Measurements from ENCODE around the gene NUP210L.

The NUP210L gene

GRCh38 chr1:154154534-154155191 is at the start of gene NUP210L:
NUP210L (minus strand) TSS chr1:154155073.
- no peak for DNase-seq (ENCODE audit: low read depth)

- DNase-seq (ENCODE audit: low read depth): no peak
These were observed 44.6 kb upstream of the NUP210L start for GRCh38 chr1:154199563-154199879.

DNA sequence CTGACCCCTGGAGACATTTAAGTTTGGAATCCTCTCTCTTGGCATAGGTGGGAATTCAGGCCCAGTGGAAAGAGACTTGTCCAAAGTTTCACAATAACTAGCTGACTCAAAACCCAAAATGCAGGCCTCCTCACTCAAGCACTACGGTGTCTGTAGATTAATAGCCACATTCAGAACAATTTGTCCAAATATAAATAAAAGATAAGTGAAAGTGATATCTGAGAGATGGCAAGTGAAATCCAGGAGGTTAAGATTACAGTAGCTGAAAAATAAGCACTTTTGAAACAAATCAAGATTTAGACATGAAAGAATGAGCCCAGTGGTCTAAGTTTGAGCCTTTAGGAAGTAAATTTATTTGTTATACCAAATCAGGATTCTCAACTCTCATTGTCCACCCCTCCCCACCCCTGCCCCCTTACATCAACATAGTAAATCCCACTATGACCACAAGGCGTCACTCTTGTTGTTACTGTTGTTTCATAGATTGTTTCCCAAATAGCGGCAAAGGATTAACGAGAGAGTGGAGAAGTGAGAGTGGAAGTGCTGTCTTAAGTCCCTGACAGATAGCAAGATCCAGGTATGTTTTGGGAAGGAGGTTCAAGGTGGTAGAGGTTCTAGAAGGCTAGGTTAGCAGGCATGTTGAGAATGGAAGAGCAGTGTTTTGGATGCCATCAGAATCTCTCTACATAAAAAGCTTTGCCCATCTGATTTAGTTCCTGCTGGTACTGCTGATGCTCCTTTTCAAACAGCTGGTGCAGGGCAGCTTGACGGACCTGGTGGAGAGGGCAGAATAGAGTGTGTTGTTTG is 44.1 kb upstream of the NUP210L start:
- DNase-seq (ENCODE audit: low read depth): no peak

GRCh38 chr1:154193821-154194220 is 38.9 kb upstream of the NUP210L start:
- no peak for DNase-seq (ENCODE audit: low read depth)

GRCh38 chr1:154192476-154192875 is 37.6 kb upstream of the NUP210L start:
- DNase-seq (ENCODE audit: low read depth): no peak

GRCh38 chr1:154191990-154192461 is 37.2 kb upstream of the NUP210L start, which contains the start of gene TPM3:
TPM3 (minus strand) TSS chr1:154192100; CDS start chr1:154192018, 82 bp downstream.
- DNase-seq (ENCODE audit: low read depth): no peak

DNA sequence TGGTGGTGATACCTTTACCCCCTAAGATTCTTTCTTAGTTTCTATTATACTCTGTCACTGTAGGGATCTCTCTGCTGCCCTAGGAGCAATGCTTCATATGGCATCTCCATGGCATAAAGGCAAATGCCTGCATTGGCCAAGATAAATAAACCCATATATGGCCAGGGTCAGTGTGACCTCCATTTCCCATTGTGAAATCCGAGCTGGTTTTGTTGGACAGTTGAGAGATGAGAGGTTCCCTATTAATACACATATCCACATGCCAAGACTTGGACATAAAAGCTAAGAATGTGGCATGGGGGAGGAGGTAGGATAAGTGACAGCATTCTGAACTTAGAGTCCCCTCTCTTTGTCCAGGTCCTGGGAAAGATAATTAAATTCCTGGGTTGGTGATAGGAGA is 35.7 kb upstream of the NUP210L start:
- DNase-seq (ENCODE audit: low read depth): no peak

GRCh38 chr1:154186852-154187501 is 32.1 kb upstream of the NUP210L start:
- no peak for DNase-seq (ENCODE audit: low read depth)

DNA sequence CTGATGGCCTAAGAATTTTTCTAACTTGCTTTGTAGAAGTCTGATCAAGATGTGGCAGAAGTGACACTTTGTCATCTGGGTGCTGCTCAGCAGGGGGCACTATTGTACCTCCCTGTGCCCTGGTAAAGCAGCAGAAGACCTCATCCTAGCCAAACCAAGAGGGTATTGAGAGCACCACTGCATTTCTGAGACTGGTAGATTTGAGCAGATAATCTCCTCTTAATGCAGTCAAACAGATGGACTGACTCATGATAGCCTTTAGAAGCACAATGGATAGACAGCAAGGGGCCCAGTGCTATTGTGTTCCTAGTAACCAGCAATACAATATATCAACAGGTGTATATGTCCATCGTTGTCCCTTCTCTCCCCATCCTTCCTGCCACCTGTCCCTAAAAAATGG is 31.3 kb upstream of the NUP210L start:
- peak; percentile 65 for DNase-seq (ENCODE audit: low read depth)

DNA sequence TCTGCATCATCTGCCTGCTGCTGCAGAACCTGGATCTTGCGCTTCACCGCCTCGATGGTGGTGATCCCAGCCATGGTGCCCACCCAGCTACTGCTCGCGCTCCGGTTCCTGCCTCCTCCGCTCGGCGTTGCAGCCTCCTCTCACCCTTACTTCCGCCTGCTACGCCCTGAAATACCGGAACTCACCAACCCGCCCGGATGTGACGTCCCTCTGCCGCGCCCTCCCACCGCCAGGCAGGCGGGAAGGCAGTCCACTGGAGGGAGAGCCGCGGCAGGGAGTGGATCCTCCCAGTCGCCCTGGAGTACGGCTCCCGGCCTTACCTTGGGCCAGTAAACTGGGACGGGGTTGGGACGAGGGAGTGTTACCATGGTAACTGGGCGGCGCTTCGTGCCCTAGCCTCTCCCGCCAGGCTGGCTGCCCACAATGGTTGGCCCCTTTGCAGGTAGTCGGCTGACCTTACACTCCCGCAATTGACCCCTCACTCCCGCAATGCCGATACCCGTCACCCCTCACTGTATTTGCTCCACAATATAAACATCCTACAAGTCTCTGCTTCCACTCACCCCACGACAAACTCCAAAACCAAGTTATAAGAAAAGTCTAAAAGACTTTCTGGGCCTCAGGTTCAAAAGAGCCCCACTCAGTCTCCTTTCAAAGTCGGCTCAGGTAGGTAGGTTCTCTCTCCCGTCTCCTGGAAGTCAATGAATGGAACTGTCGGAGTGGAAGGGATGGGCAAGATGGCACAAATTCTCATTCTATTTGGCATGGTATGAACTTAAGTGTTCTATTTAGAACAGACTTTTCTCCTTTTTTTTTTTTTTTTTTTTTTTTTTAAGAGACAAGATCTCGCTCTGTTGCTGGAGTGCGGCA is 28.4 kb upstream of the NUP210L start:
- peak; percentile 96 for DNase-seq (ENCODE audit: low read depth)

DNA sequence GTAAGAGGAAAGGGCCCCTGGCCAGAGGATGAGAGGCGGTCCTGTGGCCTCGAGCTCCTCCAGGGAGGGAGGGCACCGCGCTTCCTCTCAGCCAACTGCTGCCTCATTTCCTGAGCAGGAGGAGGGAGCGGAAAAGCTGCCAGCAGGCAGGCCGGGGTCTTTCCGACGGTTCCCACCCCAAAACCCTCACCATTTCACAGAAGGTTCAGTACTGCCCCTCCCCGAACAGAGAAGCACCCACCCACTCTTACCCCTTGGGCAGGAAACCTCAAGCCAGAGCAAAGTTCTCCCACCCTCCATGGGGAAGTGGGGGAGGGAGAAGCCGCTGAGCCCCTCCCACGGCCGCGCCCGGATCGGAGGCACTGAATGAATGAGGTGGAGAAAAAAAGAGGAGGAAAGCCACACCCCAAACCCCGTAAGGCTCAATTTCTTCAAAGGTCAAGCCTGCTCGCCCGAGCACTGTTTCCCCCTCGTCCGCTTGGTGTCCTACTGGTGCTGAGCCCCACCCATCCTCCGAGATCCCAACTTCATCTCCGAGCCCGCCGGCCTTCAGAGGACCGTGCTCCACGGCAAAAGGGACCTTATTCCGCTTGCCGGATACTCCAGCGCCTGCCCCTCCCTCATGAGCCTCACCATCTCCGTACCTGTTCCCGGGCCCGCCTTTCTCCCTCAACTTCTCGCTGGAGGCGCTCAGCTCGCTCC is 27.6 kb upstream of the NUP210L start:
- peak; percentile 77 for DNase-seq (ENCODE audit: low read depth)

DNA sequence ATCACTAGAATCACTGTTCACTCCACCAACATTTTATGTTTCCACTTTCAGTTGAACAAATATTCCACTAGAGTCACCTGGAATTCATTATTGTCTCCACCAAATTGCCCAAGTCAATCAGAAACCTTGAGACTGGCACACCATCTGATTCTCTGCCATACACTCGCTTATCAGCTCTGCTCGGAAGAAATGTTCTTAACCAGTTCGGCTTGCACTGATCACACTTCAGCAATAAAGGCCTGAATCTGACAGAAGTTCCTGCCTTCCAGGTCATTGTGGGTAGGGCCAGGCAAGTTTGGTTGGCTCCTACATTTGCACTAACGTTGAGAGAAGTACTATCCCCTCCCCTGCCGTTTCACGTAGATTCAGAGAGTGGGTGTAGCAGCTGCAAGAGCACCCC is 27.1 kb upstream of the NUP210L start:
- no peak for DNase-seq (ENCODE audit: low read depth)

DNA sequence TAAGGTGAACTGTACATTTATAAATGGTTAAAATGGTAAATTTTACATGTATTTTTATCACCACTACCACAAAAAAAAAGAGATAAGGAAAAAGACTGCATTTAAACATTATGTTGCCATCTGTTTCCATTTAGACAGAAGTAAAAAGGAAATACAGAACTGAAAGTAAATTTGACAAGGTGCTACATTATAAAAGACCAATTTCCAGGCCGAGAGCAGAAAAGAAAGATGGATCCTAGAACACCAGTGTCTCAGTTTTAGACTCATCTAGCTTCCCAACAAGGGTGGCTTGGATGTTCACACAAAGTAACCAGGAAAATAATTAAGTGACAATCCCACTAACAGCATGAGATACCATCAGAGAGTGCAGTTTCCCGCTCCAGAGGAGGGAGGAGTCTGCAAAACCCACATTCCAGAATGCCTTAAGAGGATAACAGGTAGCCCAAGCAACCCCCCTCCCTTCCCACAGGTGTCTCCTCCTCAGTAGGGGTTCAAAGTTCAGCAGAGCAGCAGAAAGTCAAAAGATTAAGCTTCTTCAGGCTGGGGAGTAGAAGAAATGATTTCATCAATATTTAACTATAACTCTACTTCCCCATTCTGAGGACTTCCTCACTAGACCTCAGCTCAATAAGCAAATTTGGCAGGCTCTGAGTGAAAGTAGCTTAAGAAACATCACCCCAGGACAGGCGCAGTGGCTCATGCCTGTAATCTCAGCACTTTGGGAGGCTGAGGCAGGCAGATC is 25.2 kb upstream of the NUP210L start:
- DNase-seq (ENCODE audit: low read depth): no peak

DNA sequence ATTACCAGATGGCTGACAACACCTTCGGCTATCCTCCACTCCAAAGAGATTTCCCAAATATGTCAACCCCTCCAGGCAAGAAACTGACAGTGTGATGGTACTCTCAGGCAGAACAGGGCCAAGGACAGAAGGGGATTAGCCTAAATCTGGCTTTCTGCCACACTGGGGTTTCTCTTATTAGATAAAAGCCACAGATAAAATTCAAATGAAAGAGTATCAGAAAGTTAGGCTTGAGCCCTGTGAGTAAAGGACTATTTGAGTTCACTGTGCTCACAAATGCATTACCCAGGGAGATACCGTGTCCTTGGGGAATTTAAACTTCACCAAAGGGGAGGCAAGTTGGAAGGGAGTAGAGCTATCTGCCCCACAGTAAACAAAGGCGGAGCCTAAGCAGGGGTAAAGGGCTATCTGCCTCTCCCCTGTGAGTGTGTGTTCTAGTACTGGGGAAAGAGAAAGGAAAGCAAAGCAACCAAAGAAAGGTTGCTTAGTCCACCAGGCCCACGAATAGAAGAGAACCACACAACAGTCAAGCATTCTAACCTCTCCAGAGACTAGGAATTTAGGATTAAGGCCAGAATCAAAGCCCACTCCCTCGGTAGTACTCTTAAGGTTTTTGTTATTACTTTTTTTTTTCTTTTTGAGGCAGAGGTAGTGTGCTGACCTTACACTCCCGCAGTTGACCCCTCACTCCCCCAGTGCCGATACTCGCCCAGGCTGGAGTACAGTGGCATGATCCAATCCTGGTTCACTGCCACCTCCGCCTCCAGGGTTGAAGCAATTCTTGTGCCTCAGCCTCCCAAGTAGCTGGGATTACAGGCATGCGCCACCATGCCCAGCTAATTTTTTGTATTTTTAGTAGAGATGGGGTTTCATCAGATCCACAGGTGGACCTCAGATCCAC is 24.3 kb upstream of the NUP210L start:
- no peak for DNase-seq (ENCODE audit: low read depth)

DNA sequence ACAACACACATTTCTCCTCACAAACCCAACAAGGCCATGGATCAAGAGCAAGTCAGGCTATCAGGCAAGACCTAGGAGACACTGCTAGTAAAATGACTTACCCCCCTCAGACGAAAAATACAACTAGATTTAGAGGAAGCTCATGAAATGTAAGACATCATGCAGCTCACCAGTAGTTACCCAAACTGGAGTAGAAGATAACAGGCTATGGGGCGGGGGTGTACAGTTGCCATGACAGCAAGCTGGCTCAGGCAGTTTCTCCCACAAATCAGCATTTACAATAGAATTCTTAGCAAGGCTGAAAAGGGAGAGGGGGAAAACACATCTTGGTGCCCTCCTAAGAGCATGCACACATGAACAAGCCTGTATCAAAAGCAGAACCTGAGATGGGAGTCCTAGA is 23.1 kb upstream of the NUP210L start:
- no peak for DNase-seq (ENCODE audit: low read depth)

DNA sequence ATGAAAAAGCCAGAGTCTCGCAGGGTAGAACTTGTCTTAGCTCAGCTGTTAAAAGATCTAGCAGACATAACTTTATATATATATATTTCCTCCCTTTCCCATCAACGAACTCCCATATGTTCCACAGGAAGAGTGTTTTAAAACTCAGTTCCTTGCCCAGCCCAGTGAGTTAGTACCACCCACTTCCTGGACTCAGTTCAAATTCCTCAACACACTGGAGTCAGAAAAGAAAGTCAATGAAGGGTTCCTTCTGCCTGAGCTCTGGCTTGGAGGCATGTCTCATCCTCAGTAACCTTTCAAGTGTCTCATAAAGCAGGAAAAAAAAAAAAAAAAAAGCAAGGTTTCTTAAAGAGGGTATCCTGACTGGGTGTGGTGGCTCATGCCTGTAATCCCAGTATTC is 21.5 kb upstream of the NUP210L start:
- DNase-seq (ENCODE audit: low read depth): no peak

- DNase-seq (ENCODE audit: low read depth): no peak
These were observed 19.8 kb upstream of the NUP210L start for GRCh38 chr1:154174654-154175053.

DNA sequence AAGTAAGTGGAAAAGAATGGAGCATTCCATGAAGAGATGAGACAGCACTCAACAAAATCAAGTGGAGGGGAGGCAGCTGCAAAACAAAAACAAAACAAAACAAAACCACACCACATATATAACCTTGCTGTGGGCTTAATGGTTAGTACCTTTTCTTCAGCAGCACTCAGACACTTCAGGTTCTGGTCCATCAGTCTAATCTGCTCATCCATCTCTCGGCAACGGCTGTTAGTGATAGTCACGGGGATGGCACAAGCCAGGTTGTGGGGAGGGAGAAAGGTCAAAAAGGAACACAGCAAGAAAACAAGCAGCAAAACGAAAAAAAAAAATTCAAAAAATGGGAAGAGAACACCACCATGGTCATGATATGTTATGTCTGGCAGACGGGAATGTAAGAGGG is 17.0 kb upstream of the NUP210L start:
- no peak for DNase-seq (ENCODE audit: low read depth)

GRCh38 chr1:154171223-154171583 is 16.3 kb upstream of the NUP210L start:
- no peak for DNase-seq (ENCODE audit: low read depth)

Data from activated T-cell treated with anti-CD3 and anti-CD28 coated beads for 48 hours (primary cell).